Measurements from ENCODE around the gene CRISP1. TPM values are rescaled to one million over a fixed set of nuclear protein-coding genes. Genes with fewer than 3 reads are reported as not detected.

Gene CRISP1
- total and polyA plus RNA-seq, 2 donors (not counting 1 experiment from before 2014, with no cell fraction given) = not detected

DNA sequence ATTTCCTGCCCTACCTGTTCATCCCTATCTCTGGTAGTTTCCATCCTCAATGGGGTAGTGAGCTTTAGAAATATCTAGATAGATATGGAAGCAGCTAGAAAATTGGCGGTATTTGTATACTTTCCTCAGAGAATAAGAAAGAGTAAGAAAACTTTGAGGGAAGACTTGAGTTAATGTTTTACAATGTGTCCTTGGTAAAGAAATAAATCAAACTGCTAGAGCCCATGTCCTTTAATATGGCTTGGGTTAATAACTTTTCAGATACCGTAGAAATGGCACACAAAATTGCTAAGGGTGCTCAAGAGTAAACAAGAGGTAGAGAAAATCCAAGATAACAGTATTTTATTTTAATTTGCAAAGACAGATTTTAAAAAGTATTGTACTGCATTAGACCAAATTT lies 51.2 kb downstream of the CRISP1 start:
- no peaks in the 10 kb centered on the region for H3K9me3 Mint-ChIP-seq (ENCODE audit: insufficient read depth)
- H4K20me1 ChIP-seq (ENCODE audit: control insufficient read depth, insufficient read depth, low read length, poor library complexity, severe bottlenecking) = no peaks in the 10 kb centered on the region
- H3K79me2 ChIP-seq (ENCODE audit: control insufficient read depth, insufficient read depth, low read length) = no peaks in the 10 kb centered on the region
- H3K4me3 Mint-ChIP-seq = no peak overlapping the region
- 100% methylated on average over 1 of the region's 2 CpGs for WGBS (ENCODE audit: insufficient coverage)
- H3K9me3 ChIP-seq (ENCODE audit: control extremely low read depth in 1 of 3, control insufficient read depth in 2 of 3, insufficient read depth in 1 of 3, low read length in 2 of 3) = no peaks in the 10 kb centered on the region
- intact Hi-C loops (cut with micrococcal nuclease) = no loop called here
- no peaks in the 10 kb centered on the region for H3K36me3 ChIP-seq (replicated peaks in 1 of 2; ENCODE audit: control extremely low read depth in 1 of 2, control insufficient read depth in 1 of 2, extremely low read depth in 1 of 2, insufficient read depth in 2 of 2, low read length in 1 of 2)
- no peaks in the 10 kb centered on the region for H3K4me1 Mint-ChIP-seq
- DNase-seq = no peak
- H3K27ac ChIP-seq (ENCODE audit: low read length in 2 of 2) = no peak overlapping the region
- TF ChIP-seq, protein P1, sequence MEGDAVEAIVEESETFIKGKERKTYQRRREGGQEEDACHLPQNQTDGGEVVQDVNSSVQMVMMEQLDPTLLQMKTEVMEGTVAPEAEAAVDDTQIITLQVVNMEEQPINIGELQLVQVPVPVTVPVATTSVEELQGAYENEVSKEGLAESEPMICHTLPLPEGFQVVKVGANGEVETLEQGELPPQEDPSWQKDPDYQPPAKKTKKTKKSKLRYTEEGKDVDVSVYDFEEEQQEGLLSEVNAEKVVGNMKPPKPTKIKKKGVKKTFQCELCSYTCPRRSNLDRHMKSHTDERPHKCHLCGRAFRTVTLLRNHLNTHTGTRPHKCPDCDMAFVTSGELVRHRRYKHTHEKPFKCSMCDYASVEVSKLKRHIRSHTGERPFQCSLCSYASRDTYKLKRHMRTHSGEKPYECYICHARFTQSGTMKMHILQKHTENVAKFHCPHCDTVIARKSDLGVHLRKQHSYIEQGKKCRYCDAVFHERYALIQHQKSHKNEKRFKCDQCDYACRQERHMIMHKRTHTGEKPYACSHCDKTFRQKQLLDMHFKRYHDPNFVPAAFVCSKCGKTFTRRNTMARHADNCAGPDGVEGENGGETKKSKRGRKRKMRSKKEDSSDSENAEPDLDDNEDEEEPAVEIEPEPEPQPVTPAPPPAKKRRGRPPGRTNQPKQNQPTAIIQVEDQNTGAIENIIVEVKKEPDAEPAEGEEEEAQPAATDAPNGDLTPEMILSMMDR (IDR thresholded peaks at IDR 0.05) = no peak
- TF ChIP-seq EZH2 (IDR thresholded peaks at IDR 0.05; ENCODE audit: borderline replicate concordance, insufficient read depth, low read depth, low read length, poor library complexity, severe bottlenecking) = no peak
- H3K4me1 ChIP-seq (ENCODE audit: control insufficient read depth in 2 of 2, insufficient read depth in 2 of 2, low read length in 2 of 2) = no peaks in the 10 kb centered on the region
- ChIA-PET CTCF (no interaction called here), POLR2A (no interaction called here)
- ATAC-seq (ENCODE audit: low read depth) = no peak
- no peak overlapping the region for H3K9ac ChIP-seq (ENCODE audit: low read length)
- H3K27me3 Mint-ChIP-seq = no peaks in the 10 kb centered on the region
- no peak overlapping the region for H3K4me2 ChIP-seq (replicated peaks; ENCODE audit: low read depth, low read length, poor library complexity, severe bottlenecking)
- no peak overlapping the region for H2AFZ ChIP-seq (ENCODE audit: insufficient read depth, low read depth, low read length, poor library complexity, severe bottlenecking)
- no peak overlapping the region for H3K27ac Mint-ChIP-seq
- no peaks in the 10 kb centered on the region for H3K27me3 ChIP-seq (replicated peaks in 1 of 4; ENCODE audit: control extremely low read depth in 1 of 4, control insufficient read depth in 3 of 4, insufficient read depth in 4 of 4, low read length in 3 of 4)
- no peak overlapping the region for H3K4me3 ChIP-seq (ENCODE audit: control extremely low read depth in 1 of 5, extremely low read depth in 1 of 5, insufficient read depth in 1 of 5, low read depth in 2 of 5, low read length in 4 of 5)

DNA sequence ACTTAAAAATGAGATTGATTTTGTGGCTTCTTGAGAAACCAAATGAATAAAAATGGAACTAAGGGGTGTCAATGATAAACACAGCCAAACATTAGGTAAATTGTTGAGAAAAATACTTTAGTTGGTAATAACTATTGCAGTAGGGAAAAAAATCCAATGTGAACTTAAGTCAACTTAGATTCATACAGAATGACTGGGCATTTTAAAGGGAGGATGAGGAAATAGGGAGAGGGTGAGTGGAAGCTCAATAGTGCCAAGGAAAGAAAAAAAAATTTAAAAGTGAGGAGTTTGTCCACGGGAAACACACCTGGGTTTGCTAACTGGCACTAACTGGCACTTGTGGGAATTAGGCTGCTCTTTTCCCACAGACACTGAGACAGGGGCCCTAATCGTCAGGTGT lies 53.1 kb downstream of the CRISP1 start:
- ChIA-PET POLR2A (no interaction called here), CTCF (no interaction called here)
- no peaks in the 10 kb centered on the region for H3K27me3 Mint-ChIP-seq
- Histone ChIP-seq H3K9ac (ENCODE audit: low read length) (no peak overlapping the region), H3K4me2 (replicated peaks; ENCODE audit: low read depth, low read length, poor library complexity, severe bottlenecking) (no peak overlapping the region), H3K27me3 (replicated peaks in 1 of 4; ENCODE audit: control extremely low read depth in 1 of 4, control insufficient read depth in 3 of 4, insufficient read depth in 4 of 4, low read length in 3 of 4) (no peaks in the 10 kb centered on the region), H3K4me1 (ENCODE audit: control insufficient read depth in 2 of 2, insufficient read depth in 2 of 2, low read length in 2 of 2) (no peaks in the 10 kb centered on the region), H3K79me2 (ENCODE audit: control insufficient read depth, insufficient read depth, low read length) (no peaks in the 10 kb centered on the region), H4K20me1 (ENCODE audit: control insufficient read depth, insufficient read depth, low read length, poor library complexity, severe bottlenecking) (no peaks in the 10 kb centered on the region), H3K9me3 (ENCODE audit: control extremely low read depth in 1 of 3, control insufficient read depth in 2 of 3, insufficient read depth in 1 of 3, low read length in 2 of 3) (no peaks in the 10 kb centered on the region), H3K36me3 (replicated peaks in 1 of 2; ENCODE audit: control extremely low read depth in 1 of 2, control insufficient read depth in 1 of 2, extremely low read depth in 1 of 2, insufficient read depth in 2 of 2, low read length in 1 of 2) (no peaks in the 10 kb centered on the region), H2AFZ (ENCODE audit: insufficient read depth, low read depth, low read length, poor library complexity, severe bottlenecking) (no peak overlapping the region), H3K27ac (ENCODE audit: low read length in 2 of 2) (no peak overlapping the region), H3K4me3 (ENCODE audit: control extremely low read depth in 1 of 5, extremely low read depth in 1 of 5, insufficient read depth in 1 of 5, low read depth in 2 of 5, low read length in 4 of 5) (no peak overlapping the region)
- no peaks in the 10 kb centered on the region for H3K4me1 Mint-ChIP-seq
- no peak overlapping the region for H3K27ac Mint-ChIP-seq
- no peak for ATAC-seq (ENCODE audit: low read depth)
- H3K9me3 Mint-ChIP-seq (ENCODE audit: insufficient read depth) = no peaks in the 10 kb centered on the region
- TF ChIP-seq EZH2 (IDR thresholded peaks at IDR 0.05; ENCODE audit: borderline replicate concordance, insufficient read depth, low read depth, low read length, poor library complexity, severe bottlenecking) = no peak
- TF ChIP-seq, protein P1 (IDR thresholded peaks at IDR 0.05) = no peak
- DNase-seq = no peak
- WGBS (ENCODE audit: insufficient coverage) = 68% methylated on average over 2 of the region's 2 CpGs
- intact Hi-C loops (cut with micrococcal nuclease) = no loop called here
- H3K4me3 Mint-ChIP-seq = no peak overlapping the region

Measured in B cell (primary cell).